GM12873 (cell line): ENCODE results near the gene DAAM2.

Experiments used
- CTCF ChIP-seq: IDR thresholded peaks from 2 replicates; pipeline ENCODE4 v1.5.1; 2012; ENCODE audit warnings: low read depth, mild to moderate bottlenecking, moderate library complexity, low read length, control low read depth; ENCODE audit not compliant: insufficient read depth; ENCODE audit errors: missing control alignments

Gene DAAM2

GRCh38 chr6:39801456-39802251 is 9.5 kb downstream of the DAAM2 start:
- TF ChIP-seq CTCF: no peak

GRCh38 chr6:39803872-39804271 is 11.7 kb downstream of the DAAM2 start:
- TF ChIP-seq CTCF: no peak

- no peak for TF ChIP-seq CTCF
These were observed 12.4 kb downstream of the DAAM2 start for GRCh38 chr6:39804466-39805065.

GRCh38 chr6:39806278-39806677 is 14.1 kb downstream of the DAAM2 start:
- no peak for TF ChIP-seq CTCF

GRCh38 chr6:39808346-39808745 is 16.2 kb downstream of the DAAM2 start:
- TF ChIP-seq CTCF: no peak

GRCh38 chr6:39808964-39809363 is 16.8 kb downstream of the DAAM2 start:
- TF ChIP-seq CTCF: no peak

- no peak for TF ChIP-seq CTCF
These were observed 19.7 kb downstream of the DAAM2 start for GRCh38 chr6:39811835-39812345.
